ENCODE measurements around the gene STK25. TPM values are rescaled to one million over a fixed set of nuclear protein-coding genes. Genes with fewer than 3 reads are reported as not detected.
"Not testable (repeated sequence)": the region's sequence is repeated elsewhere in the genome, so short reads cannot be mapped to it uniquely, and the experiment has no call there.

The STK25 gene
- total RNA-seq, 1 donor from 2014 or later: 259 TPM

DNA sequence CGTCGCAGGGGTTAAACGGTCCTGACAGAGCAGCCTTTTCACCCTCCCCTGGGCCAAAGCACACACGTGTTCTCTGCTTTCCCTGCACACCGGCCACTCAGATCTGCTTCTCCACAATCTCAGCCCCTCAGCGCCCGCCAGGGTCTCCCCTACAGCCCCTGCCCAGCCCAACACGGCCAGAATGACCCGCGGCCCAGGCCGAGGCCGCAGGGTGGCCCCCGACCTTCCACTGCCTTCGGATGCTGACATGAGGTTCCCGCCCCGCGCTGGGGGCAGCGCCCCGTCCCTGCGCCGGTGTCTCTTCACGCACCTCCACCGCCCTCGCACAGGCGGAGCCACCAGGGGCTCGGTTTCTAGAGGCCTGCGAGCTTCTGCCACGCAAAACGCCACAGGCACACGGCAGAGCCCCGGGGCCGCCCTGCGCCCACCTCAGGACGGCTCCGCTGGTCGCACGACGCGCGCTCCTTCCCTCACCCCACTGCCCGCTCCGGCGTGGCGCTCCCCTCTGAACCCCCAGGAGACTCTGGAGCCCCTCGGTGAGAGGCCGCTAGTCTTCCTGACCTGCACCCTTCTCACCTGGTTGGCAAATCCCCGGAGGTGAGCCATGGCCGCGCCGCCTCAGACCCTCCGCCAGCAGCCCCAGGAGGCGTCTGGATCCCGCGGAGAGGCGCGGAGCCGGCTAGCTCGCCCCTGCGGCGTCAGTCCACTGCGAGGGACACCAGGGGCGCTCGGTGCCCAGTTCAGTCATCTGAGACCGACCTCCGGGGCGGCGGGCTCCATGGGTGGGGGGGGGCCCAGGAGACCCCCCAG lies 749 bp downstream of the STK25 start:
- Histone ChIP-seq H3K36me3 (no peaks in the 10 kb centered on the region), H3K9me3 (no peaks in the 10 kb centered on the region), H3K4me1 (peaks cover 6 to 26% of the 10 kb centered on the region in 2 donors), H3K4me3 (peak overlapping the region; percentile 88 to 95), H3K27me3 (no peaks in the 10 kb centered on the region), H3K27ac (peak overlapping the region; percentile 76 to 88)
- intact Hi-C loops (cut with DNase I): loop anchor here (1.0 to 10.0 kb wide), 9 partner anchors 51 to 943 kb away; partner anchors contain the start of genes ATG4B, BOK, DTYMK and DUSP28
- DNase-seq (ENCODE audit: low spot score in 2 of 2): no peak
- TF ChIP-seq, protein P1, sequence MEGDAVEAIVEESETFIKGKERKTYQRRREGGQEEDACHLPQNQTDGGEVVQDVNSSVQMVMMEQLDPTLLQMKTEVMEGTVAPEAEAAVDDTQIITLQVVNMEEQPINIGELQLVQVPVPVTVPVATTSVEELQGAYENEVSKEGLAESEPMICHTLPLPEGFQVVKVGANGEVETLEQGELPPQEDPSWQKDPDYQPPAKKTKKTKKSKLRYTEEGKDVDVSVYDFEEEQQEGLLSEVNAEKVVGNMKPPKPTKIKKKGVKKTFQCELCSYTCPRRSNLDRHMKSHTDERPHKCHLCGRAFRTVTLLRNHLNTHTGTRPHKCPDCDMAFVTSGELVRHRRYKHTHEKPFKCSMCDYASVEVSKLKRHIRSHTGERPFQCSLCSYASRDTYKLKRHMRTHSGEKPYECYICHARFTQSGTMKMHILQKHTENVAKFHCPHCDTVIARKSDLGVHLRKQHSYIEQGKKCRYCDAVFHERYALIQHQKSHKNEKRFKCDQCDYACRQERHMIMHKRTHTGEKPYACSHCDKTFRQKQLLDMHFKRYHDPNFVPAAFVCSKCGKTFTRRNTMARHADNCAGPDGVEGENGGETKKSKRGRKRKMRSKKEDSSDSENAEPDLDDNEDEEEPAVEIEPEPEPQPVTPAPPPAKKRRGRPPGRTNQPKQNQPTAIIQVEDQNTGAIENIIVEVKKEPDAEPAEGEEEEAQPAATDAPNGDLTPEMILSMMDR (IDR thresholded peaks at IDR 0.05): peak in 2 of 3 experiments; percentile 27 to 35

DNA sequence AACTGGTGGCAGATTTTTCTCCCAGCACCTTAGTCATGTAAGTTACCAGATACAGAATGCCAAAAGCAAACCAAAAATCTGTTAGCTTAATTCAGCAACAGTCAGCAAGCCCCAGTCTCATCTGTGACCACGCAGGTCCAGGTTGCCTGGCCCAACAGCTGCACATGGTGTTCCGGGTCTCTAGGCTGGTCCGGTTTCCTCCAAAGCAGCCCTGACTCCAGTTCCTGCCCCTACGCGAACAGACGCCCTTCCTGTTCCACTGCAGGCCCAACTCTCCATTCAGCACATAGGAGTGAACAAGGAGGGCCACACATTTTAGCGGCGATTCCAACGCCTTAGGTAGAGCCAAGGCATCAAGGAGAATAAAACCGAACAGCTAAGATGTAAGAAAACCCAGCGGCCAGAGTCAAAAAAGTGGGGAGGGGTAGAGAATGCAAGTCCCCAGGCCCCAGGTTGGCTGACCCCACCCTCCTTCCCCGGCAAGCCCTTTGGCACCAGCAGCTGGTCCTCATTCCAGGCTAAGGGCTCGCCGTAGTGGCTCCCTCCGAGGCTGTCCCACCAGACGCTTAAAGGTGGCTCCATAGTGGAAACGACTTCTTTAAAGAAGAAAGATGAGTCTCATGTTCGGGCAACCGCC lies 1.5 kb downstream of the STK25 start:
- Histone ChIP-seq H3K4me3 (peak overlapping the region; percentile 88 to 95), H3K9me3 (no peaks in the 10 kb centered on the region), H3K36me3 (no peaks in the 10 kb centered on the region), H3K27ac (peak overlapping the region in 1 of 2 donors; percentile 76), H3K27me3 (no peaks in the 10 kb centered on the region), H3K4me1 (peaks cover 6 to 26% of the 10 kb centered on the region in 2 donors)
- intact Hi-C loops (cut with DNase I): loop anchor here (5.0 to 10.0 kb wide), 5 partner anchors 150 to 942 kb away; partner anchors contain the start of genes DTYMK, DUSP28, FARP2 and RNPEPL1
- DNase-seq (ENCODE audit: low spot score in 2 of 2): no peak
- TF ChIP-seq, protein P1 (IDR thresholded peaks at IDR 0.05): no peak

DNA sequence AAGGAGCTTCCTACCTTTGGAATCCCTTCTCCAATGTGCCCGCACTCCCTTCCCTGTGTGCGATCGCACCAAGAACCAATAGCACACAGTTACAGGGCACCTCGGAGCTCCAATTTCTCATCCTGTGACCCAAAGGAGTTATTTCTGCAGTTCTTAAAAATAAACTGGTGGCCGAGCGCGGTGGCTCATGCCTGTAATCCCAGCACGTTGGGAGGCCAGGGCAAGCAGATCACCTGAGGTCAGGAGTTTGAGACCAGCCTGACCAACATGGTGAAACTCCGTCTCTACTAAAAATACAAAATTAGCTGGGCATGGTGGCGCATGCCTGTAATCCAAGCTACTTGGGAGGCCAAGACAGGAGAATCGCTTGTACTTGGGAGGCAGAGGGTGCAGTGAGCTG lies 2.1 kb downstream of the STK25 start:
- H3K9me3 ChIP-seq; H3K36me3 ChIP-seq; H3K27ac ChIP-seq; H3K27me3 ChIP-seq; DNase-seq (ENCODE audit: low spot score in 2 of 2): not testable (repeated sequence)
- Histone ChIP-seq H3K4me1 (peaks cover 6 to 26% of the 10 kb centered on the region in 2 donors), H3K4me3 (peak overlapping the region in 1 of 2 donors; percentile 95)
- intact Hi-C loops (cut with DNase I): loop anchor here (5.0 to 10.0 kb wide), 5 partner anchors 149 to 942 kb away; partner anchors contain the start of genes DTYMK, DUSP28, FARP2 and RNPEPL1

DNA sequence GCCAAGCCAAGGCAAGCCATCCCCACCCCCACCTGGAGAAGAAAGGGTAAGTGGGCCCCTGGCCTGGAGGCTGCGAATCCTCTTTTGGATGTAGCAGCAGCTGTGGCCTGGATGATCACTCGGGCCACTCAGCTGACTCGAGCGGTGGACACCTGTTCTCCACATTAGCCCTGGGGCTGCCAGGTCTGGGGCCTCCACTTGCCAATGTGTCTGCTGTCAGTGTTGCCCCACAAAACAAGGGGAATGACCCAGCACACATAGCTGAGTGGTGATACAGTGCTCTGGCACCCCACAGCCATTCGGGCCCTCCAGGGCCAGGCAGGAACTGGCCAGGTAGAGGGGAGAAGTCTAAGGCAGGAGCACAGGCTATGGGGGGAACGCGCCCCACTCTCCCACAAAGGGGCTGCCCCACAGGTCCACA lies 2.6 kb downstream of the STK25 start:
- no peak for DNase-seq (ENCODE audit: low spot score in 2 of 2)
- H3K27me3 ChIP-seq: no peaks in the 10 kb centered on the region
- peaks cover 8 to 10% of the 10 kb centered on the region in 2 donors for H3K36me3 ChIP-seq
- TF ChIP-seq, protein P1 (IDR thresholded peaks at IDR 0.05): no peak
- no peak overlapping the region for H3K4me3 ChIP-seq
- intact Hi-C loops (cut with DNase I): loop anchor here (5.0 to 10.0 kb wide), 5 partner anchors 148 to 941 kb away; partner anchors contain the start of genes DTYMK, DUSP28, FARP2 and RNPEPL1
- peaks cover 6 to 26% of the 10 kb centered on the region in 2 donors for H3K4me1 ChIP-seq
- H3K9me3 ChIP-seq: no peaks in the 10 kb centered on the region
- no peak overlapping the region for H3K27ac ChIP-seq

DNA sequence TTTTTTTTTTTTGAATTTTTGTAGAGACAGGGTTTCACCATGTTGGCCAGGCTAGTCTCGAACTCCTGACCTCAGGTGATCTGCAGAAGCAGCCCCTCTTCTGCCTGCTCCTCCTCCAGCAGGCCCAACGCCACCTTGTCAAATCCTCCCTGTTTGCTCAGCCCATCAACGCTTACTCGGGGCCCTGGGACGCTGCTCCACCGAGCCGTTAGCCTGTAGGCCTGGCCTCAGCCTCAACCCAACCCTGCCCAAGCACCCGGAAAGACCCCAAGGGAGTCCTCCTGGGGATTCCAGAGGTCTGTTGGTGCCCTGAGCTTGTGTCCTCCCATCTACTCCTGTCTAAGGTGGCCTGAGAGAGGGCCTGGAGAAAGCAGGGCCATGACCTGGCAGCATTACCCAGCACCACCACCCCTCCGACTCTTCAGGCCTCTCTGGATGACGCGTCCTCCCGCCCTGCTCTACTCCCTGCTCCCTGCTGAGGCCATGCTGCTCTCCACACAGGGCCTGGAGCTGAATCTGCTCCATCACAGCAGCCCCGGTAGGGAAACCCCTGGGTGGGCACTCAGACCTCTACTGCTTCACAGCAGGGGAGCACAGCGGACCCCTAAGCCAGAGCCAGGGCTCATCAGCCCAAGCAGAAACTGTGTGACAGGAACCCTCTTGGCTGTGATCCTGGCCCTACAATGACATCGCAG lies 3.2 kb downstream of the STK25 start:
- no peak for DNase-seq (ENCODE audit: low spot score in 2 of 2)
- Histone ChIP-seq H3K27ac (no peak overlapping the region), H3K27me3 (no peaks in the 10 kb centered on the region), H3K36me3 (peaks cover 11 to 13% of the 10 kb centered on the region in 2 donors), H3K4me1 (peaks cover 6 to 26% of the 10 kb centered on the region in 2 donors), H3K4me3 (no peak overlapping the region), H3K9me3 (no peaks in the 10 kb centered on the region)
- TF ChIP-seq, protein P1 (IDR thresholded peaks at IDR 0.05): no peak
- intact Hi-C loops (cut with DNase I): loop anchor here (5.0 to 10.0 kb wide), 5 partner anchors 148 to 940 kb away; partner anchors contain the start of genes DTYMK, DUSP28, FARP2 and RNPEPL1
